Heart right ventricle (tissue), 16 donors: ENCODE measurements around the gene HRH2. TPM values are rescaled to one million over a fixed set of nuclear protein-coding genes. Genes with fewer than 3 reads are reported as not detected.
"Not testable (repeated sequence)": the region's sequence is repeated elsewhere in the genome, so short reads cannot be mapped to it uniquely, and the experiment has no call there.

ENCODE experiments used
- ATAC-seq, 8 donors: fragments of 200-7000 bp; cut with Tn5 transposase; one replicate each; pipeline ENCODE4 v1.9.1; 2020; ENCODE audit warnings: mild to moderate bottlenecking in 8 of 8, moderate library complexity in 8 of 8, moderate number of reproducible peaks in 1 of 8
- DNase-seq, 2 donors: peaks; one replicate each; pipeline ENCODE4 v3.0.0-alpha.2; 2020
- H3K27ac ChIP-seq, 10 donors: fragments of 200-600 bp; sonication (generic) in 2 of 10; one replicate each; pipeline versions ENCODE4 v1.5.0 to v1.8.0; 2020 to 2022; ENCODE audit warnings: mild to moderate bottlenecking in 3 of 10
- H3K27me3 ChIP-seq, 7 donors: fragments of 200-600 bp; one replicate each; pipeline ENCODE4 v1.8.0; 2021 to 2022; ENCODE audit warnings: mild to moderate bottlenecking in 2 of 7
- H3K36me3 ChIP-seq, 9 donors: fragments of 200-600 bp; sonication (generic) in 1 of 9; one replicate each; pipeline versions ENCODE4 v1.5.0 to v1.8.0; 2020 to 2022; ENCODE audit warnings: mild to moderate bottlenecking in 2 of 9
- H3K4me1 ChIP-seq, 9 donors: fragments of 200-600 bp; sonication (generic) in 1 of 9; one replicate each; pipeline versions ENCODE4 v1.5.0 to v1.8.0; 2020 to 2022; ENCODE audit warnings: mild to moderate bottlenecking in 4 of 9
- H3K4me3 ChIP-seq, 10 donors: fragments of 200-600 bp; sonication (generic) in 2 of 10; one replicate each; pipeline versions ENCODE4 v1.5.0 to v1.8.0; 2020 to 2022; ENCODE audit warnings: mild to moderate bottlenecking in 7 of 10, moderate library complexity in 2 of 10
- H3K9me3 ChIP-seq, 11 donors: fragments of 200-600 bp in 10 of 11; sonication (generic) in 2 of 11; one replicate each; pipeline versions ENCODE4 v1.5.0 to v1.8.0; 2013 to 2022; ENCODE audit warnings: mild to moderate bottlenecking in 2 of 11, control low read depth in 1 of 11, moderate library complexity in 1 of 11
- CTCF ChIP-seq, 9 donors: fragments of 200-600 bp; sonication (generic) in 2 of 9; IDR thresholded peaks; one replicate each; pipeline versions ENCODE4 v1.5.0 to v1.8.0; 2021 to 2022; ENCODE audit warnings: antibody characterized with exemption in 9 of 9, mild to moderate bottlenecking in 5 of 9, moderate library complexity in 1 of 9
- WGBS, 2 donors: extraction: QIAGEN DNeasy Blood & Tissue Kit; methylation state at CpG; one replicate each; pipeline ENCODE4 v1.1.7; 2013; ENCODE audit warnings: inconsistent platforms in 1 of 2; 5-methylcytosine and 5-hydroxymethylcytosine counted together
- intact Hi-C, 10 donors: fragments of 100-400 bp; cut with DNase I; formaldehyde crosslinking; loops; one replicate each; pipeline versions ENCODE4 v1.11.1 to v1.14.2; 2022
- polyA plus RNA-seq, 2 donors: library from polyadenylated mRNA; stranded (reverse); fragments of 200-250 nt; gene quantifications; one replicate each; pipeline ENCODE4 v1.2.3, GENCODE V29; 2013
- total RNA-seq, 10 donors: library from RNA; stranded (reverse); fragmentation: NEBNext Ultra II Directional in 3 of 10; extraction: Animal tissue kit (Norgen Biotek cat#: 25700) in 3 of 10; gene quantifications; one replicate each; pipeline versions ENCODE4 v1.2.1 to v1.2.4, GENCODE V29; 2021 to 2023
- donor health status: Arrhythmogenic right ventricular cardiomyopathy.
- donor health status: ischemic (EF 13 %, LVEDD 7.1; RV severe dilation, severe dysfunction).
- donor health status: healthy with polysubstance abuse.
- donor health status: DM: no; HTN: yes; CAD: no.
- donor health status: DM: no; HTN: no; CAD: no.
- donor health status: ischemic (EF 25% LVEDD 6.9; RV normal size, moderate dysfunction).
- donor health status: ischemic (EF 25% LVEDD 5.7; RV mildly dilated, moderate dysfunction).
- donor health status: healthy.
- donor health status: DM: yes; HTN: yes; CAD: no.
- donor health status: Ischemic cardiomyopathy.
- donor health status: ischemic (EF 35%, LVEDD 5.7; RV mildly dilated, moderate dysfunction).
- donor health status: nonischemic (EF 11% LVEDD 7.7; RV severe dilation, severe dysfunction).
- donor health status: DM: yes; HTN: yes; CAD: no.
- donor health status: PGD.
- donor health status: ischemic (EF 29% LVEDD 5.4; RV normal size, mild dysfunction).
- donor health status: nonischemic (EF 23%, LVEDD 6.1; RV moderate dilation, normal function).

Gene HRH2
- total and polyA plus RNA-seq, 12 donors, result 12.2 to 78.7 (median 50.6) TPM

GRCh38 chr5:175614223-175614815, 43.6 kb upstream of the HRH2 start:
- Histone ChIP-seq H3K4me1 (peaks cover 0 to 20% (median 0%) of the 10 kb centered on the region in 9 donors), H3K4me3 (no peak overlapping the region), H3K27me3 (no peaks in the 10 kb centered on the region), H3K36me3 (no peaks in the 10 kb centered on the region), H3K27ac (no peak overlapping the region), H3K9me3 (no peaks in the 10 kb centered on the region)
- no peak for TF ChIP-seq CTCF (IDR thresholded peaks at IDR 0.05)
- WGBS, 2 donors, result 60 to 74% methylated on average over 7 of the region's 7 CpGs
- ATAC-seq (peak in 4 of 8 donors; percentile 19 to 61 (median 34)), DNase-seq (no peak)
- intact Hi-C loops, result no loop called here

- intact Hi-C loops, result no loop called here
- no peaks in the 10 kb centered on the region for H3K9me3 ChIP-seq
- no peak for TF ChIP-seq CTCF (IDR thresholded peaks at IDR 0.05)
- ATAC-seq (no peak), DNase-seq (no peak)
- 61 to 72% methylated on average over 3 of the region's 3 CpGs for whole genome bisulfite sequencing, 2 donors
- no peak overlapping the region for H3K27ac ChIP-seq
- no peaks in the 10 kb centered on the region for H3K36me3 ChIP-seq
- H3K4me3 ChIP-seq, result no peak overlapping the region
- H3K27me3 ChIP-seq, result no peaks in the 10 kb centered on the region
- H3K4me1 ChIP-seq, result peaks cover 0 to 24% (median 0%) of the 10 kb centered on the region in 9 donors
Observed at GRCh38 chr5:175614861-175615260, 43.0 kb upstream of the HRH2 start.

- Histone ChIP-seq H3K9me3 (no peaks in the 10 kb centered on the region), H3K4me1 (peaks cover 0 to 24% (median 0%) of the 10 kb centered on the region in 9 donors), H3K27ac (no peak overlapping the region), H3K27me3 (no peaks in the 10 kb centered on the region), H3K4me3 (no peak overlapping the region), H3K36me3 (no peaks in the 10 kb centered on the region)
- no peak for TF ChIP-seq CTCF (IDR thresholded peaks at IDR 0.05)
- DNase-seq (no peak), ATAC-seq (no peak)
- intact Hi-C loops, result no loop called here
- 91 to 93% methylated on average over 5 of the region's 5 CpGs for WGBS, 2 donors
Observed at GRCh38 chr5:175616083-175616482, 41.8 kb upstream of the HRH2 start.

GRCh38 chr5:175616527-175616926, 41.3 kb upstream of the HRH2 start:
- intact Hi-C loops, result not testable (repeated sequence)
- 88 to 91% methylated on average over 13 of the region's 13 CpGs for WGBS, 2 donors

GRCh38 chr5:175617447-175617846, 40.4 kb upstream of the HRH2 start:
- Histone ChIP-seq H3K27ac (no peak overlapping the region), H3K27me3 (no peaks in the 10 kb centered on the region), H3K4me3 (no peak overlapping the region), H3K9me3 (no peaks in the 10 kb centered on the region), H3K36me3 (no peaks in the 10 kb centered on the region), H3K4me1 (peaks cover 0 to 24% (median 0%) of the 10 kb centered on the region in 9 donors)
- no peak for DNase-seq
- WGBS, 2 donors, result 72 to 83% methylated on average over 6 of the region's 6 CpGs
- peak in 3 of 8 donors; percentile 20 to 73 (median 66) for ATAC-seq
- intact Hi-C loops, result no loop called here
- peak in 6 of 9 donors; percentile 18 to 32 (median 24) for TF ChIP-seq CTCF (IDR thresholded peaks at IDR 0.05)

More at GRCh38 chr5:175616527-175616926, 41.3 kb upstream of the HRH2 start:
- not testable (repeated sequence) for H3K27me3 ChIP-seq, ATAC-seq, H3K9me3 ChIP-seq, H3K4me3 ChIP-seq, DNase-seq, H3K27ac ChIP-seq, H3K36me3 ChIP-seq
- peaks cover 0 to 24% (median 0%) of the 10 kb centered on the region in 9 donors for H3K4me1 ChIP-seq
